Trophoblast cell (in vitro differentiated cells and primary cell): ENCODE results near the gene FBN1.

Experiments
- DNase-seq, 2 donors: peaks; one replicate each; pipeline ENCODE4 v3.0.0-alpha.2; 2016
- H2AFZ ChIP-seq: 2 replicates; pipeline ENCODE4 v1.6.1; 2013; ENCODE audit warnings: low read length, moderate library complexity, mild to moderate bottlenecking; ENCODE audit not compliant: insufficient read depth, poor library complexity
- H2AK5ac ChIP-seq: 2 replicates; pipeline ENCODE4 v1.6.1; 2013; ENCODE audit warnings: mild to moderate bottlenecking, low read length
- H2BK120ac ChIP-seq: 2 replicates; pipeline ENCODE4 v1.6.1; 2013; ENCODE audit warnings: low read length, mild to moderate bottlenecking, moderate library complexity; ENCODE audit not compliant: insufficient read depth, poor library complexity
- H2BK12ac ChIP-seq: 2 replicates; pipeline ENCODE4 v1.6.1; 2013; ENCODE audit warnings: mild to moderate bottlenecking, low read length, moderate library complexity
- H2BK5ac ChIP-seq: 2 replicates; pipeline ENCODE4 v1.6.1; 2013; ENCODE audit warnings: low read length, low read depth, moderate library complexity, mild to moderate bottlenecking; ENCODE audit not compliant: poor library complexity
- H3K14ac ChIP-seq: 2 replicates; pipeline ENCODE4 v1.6.1; 2013; ENCODE audit warnings: mild to moderate bottlenecking, low read length
- H3K18ac ChIP-seq: 2 replicates; pipeline ENCODE4 v1.6.1; 2013; ENCODE audit warnings: mild to moderate bottlenecking, low read length
- H3K23ac ChIP-seq: 2 replicates; pipeline ENCODE4 v1.6.1; 2013; ENCODE audit warnings: low read length
- H3K27ac ChIP-seq: 2 replicates; pipeline ENCODE4 v1.5.1; 2013; ENCODE audit warnings: low read depth, mild to moderate bottlenecking, inconsistent platforms, low read length, moderate library complexity
- H3K27me3 ChIP-seq: 2 replicates; pipeline ENCODE4 v1.6.1; 2013; ENCODE audit warnings: inconsistent platforms, mild to moderate bottlenecking, low read length, moderate library complexity; ENCODE audit not compliant: insufficient read depth
- H3K36me3 ChIP-seq, 2 experiments: 1 replicate in 1 of 2; 2 replicates in 1 of 2; pipeline ENCODE4 v1.6.1; 2013; ENCODE audit warnings: low read length in 2 of 2, mild to moderate bottlenecking in 2 of 2, moderate library complexity in 1 of 2; ENCODE audit not compliant: insufficient read depth in 2 of 2, control insufficient read depth in 1 of 2
- H3K4ac ChIP-seq: 2 replicates; pipeline ENCODE4 v1.6.1; 2013; ENCODE audit warnings: low read depth, mild to moderate bottlenecking, low read length, moderate library complexity
- H3K4me1 ChIP-seq, 2 experiments: 1 replicate in 1 of 2; 2 replicates in 1 of 2; pipeline ENCODE4 v1.6.1; 2013; ENCODE audit warnings: low read length in 2 of 2, mild to moderate bottlenecking in 2 of 2, moderate library complexity in 1 of 2; ENCODE audit not compliant: insufficient read depth in 2 of 2, control insufficient read depth in 1 of 2
- H3K4me2 ChIP-seq: 2 replicates; pipeline ENCODE4 v1.6.1; 2013; ENCODE audit warnings: inconsistent platforms, mild to moderate bottlenecking, low read length, moderate library complexity
- H3K4me3 ChIP-seq: 2 replicates; pipeline ENCODE4 v1.5.1; 2013; ENCODE audit warnings: mild to moderate bottlenecking, low read depth, low read length, inconsistent platforms
- H3K79me1 ChIP-seq: one replicate; pipeline ENCODE4 v1.6.1; 2013; ENCODE audit warnings: low read length
- H3K79me2 ChIP-seq: 2 replicates; pipeline ENCODE4 v1.6.1; 2013; ENCODE audit warnings: low read length, mild to moderate bottlenecking; ENCODE audit not compliant: control insufficient read depth, insufficient read depth, poor library complexity
- H3K9ac ChIP-seq: 2 replicates; pipeline ENCODE4 v1.6.1; 2013; ENCODE audit warnings: mild to moderate bottlenecking, low read length
- H3K9me3 ChIP-seq: 2 replicates; pipeline ENCODE4 v1.6.1; 2013; ENCODE audit warnings: low read depth, mild to moderate bottlenecking, control low read depth, inconsistent platforms, low read length; ENCODE audit not compliant: insufficient read depth
- H4K12ac ChIP-seq: 2 replicates; pipeline ENCODE4 v1.6.1; 2013; ENCODE audit warnings: low read depth, mild to moderate bottlenecking, low read length, moderate library complexity
- H4K8ac ChIP-seq: 2 replicates; pipeline ENCODE4 v1.6.1; 2013; ENCODE audit warnings: low read depth, mild to moderate bottlenecking, low read length, moderate library complexity
- H4K91ac ChIP-seq: one replicate; pipeline ENCODE4 v1.6.1; 2013; ENCODE audit warnings: low read depth, mild to moderate bottlenecking, low read length, moderate library complexity
- WGBS: extraction: QIAGEN DNeasy Blood & Tissue Kit; methylation state at CpG from one replicate; pipeline ENCODE4 v1.1.7; 2013; ENCODE audit warnings: missing lambda C conversion rate; ENCODE audit not compliant: insufficient read length, insufficient coverage; ENCODE audit errors: extremely low coverage; 5-methylcytosine and 5-hydroxymethylcytosine counted together

Gene FBN1

GRCh38 chr15:48433226-48433886, 212.2 kb downstream of the FBN1 start:
- WGBS: no CpG with 5 or more reads among the region's 3 CpGs
- H3K36me3 ChIP-seq: peaks cover 0 to 1% of the 10 kb centered on the region in 2 experiments
- no peak overlapping the region for H3K18ac ChIP-seq
- H3K9me3 ChIP-seq: no peaks in the 10 kb centered on the region
- DNase-seq: no peak
- H3K4me2 ChIP-seq: no peak overlapping the region
- no peaks in the 10 kb centered on the region for H3K79me2 ChIP-seq
- H3K4ac ChIP-seq: no peak overlapping the region
- H3K4me3 ChIP-seq: no peak overlapping the region
- no peak overlapping the region for H2AFZ ChIP-seq
- no peak overlapping the region for H4K12ac ChIP-seq
- H4K91ac ChIP-seq: no peak overlapping the region
- H3K4me1 ChIP-seq: no peaks in the 10 kb centered on the region
- no peak overlapping the region for H2BK5ac ChIP-seq
- H4K8ac ChIP-seq: no peak overlapping the region
- H2AK5ac ChIP-seq: no peak overlapping the region
- no peaks in the 10 kb centered on the region for H3K27me3 ChIP-seq
- H3K23ac ChIP-seq: no peak overlapping the region
- no peak overlapping the region for H3K9ac ChIP-seq
- H3K14ac ChIP-seq: no peak overlapping the region
- peaks cover 1% of the 10 kb centered on the region for H3K79me1 ChIP-seq
- no peak overlapping the region for H3K27ac ChIP-seq
- no peak overlapping the region for H2BK120ac ChIP-seq
- H2BK12ac ChIP-seq: no peak overlapping the region

GRCh38 chr15:48432688-48433087, 212.8 kb downstream of the FBN1 start:
- Histone ChIP-seq H3K79me2 (no peaks in the 10 kb centered on the region), H2BK12ac (no peak overlapping the region), H3K9ac (no peak overlapping the region), H3K23ac (peak overlapping the region; percentile 27), H3K4me3 (no peak overlapping the region), H3K36me3 (peaks cover 0 to 1% of the 10 kb centered on the region in 2 experiments), H4K8ac (no peak overlapping the region), H3K79me1 (peaks cover 5% of the 10 kb centered on the region), H2AFZ (no peak overlapping the region), H3K4ac (no peak overlapping the region), H3K14ac (no peak overlapping the region), H2BK120ac (no peak overlapping the region), H3K4me2 (no peak overlapping the region), H2AK5ac (no peak overlapping the region), H4K91ac (no peak overlapping the region), H3K9me3 (no peaks in the 10 kb centered on the region), H3K27me3 (no peaks in the 10 kb centered on the region), H4K12ac (no peak overlapping the region), H2BK5ac (no peak overlapping the region), H3K27ac (no peak overlapping the region), H3K4me1 (peaks cover 0 to 6% of the 10 kb centered on the region in 2 experiments), H3K18ac (no peak overlapping the region)
- WGBS: no CpG with 5 or more reads among the region's 7 CpGs
- no peak for DNase-seq

GRCh38 chr15:48427960-48428547, 217.5 kb downstream of the FBN1 start:
- Histone ChIP-seq H3K4ac (no peak overlapping the region), H4K91ac (peak overlapping the region; percentile 1), H3K14ac (no peak overlapping the region), H3K79me2 (no peaks in the 10 kb centered on the region), H3K18ac (no peak overlapping the region), H3K9me3 (no peaks in the 10 kb centered on the region), H4K8ac (no peak overlapping the region), H3K36me3 (no peaks in the 10 kb centered on the region), H2AFZ (no peak overlapping the region), H4K12ac (no peak overlapping the region), H3K4me1 (peaks cover 4 to 22% of the 10 kb centered on the region in 2 experiments), H2BK12ac (no peak overlapping the region), H3K23ac (no peak overlapping the region), H3K4me3 (no peak overlapping the region), H3K27me3 (no peaks in the 10 kb centered on the region), H2BK120ac (peak overlapping the region; percentile 3), H3K4me2 (no peak overlapping the region), H3K79me1 (peaks cover 13% of the 10 kb centered on the region), H2BK5ac (no peak overlapping the region), H3K9ac (no peak overlapping the region), H2AK5ac (no peak overlapping the region), H3K27ac (no peak overlapping the region)
- peak; percentile 46 to 78 for DNase-seq
- WGBS: no CpG with 5 or more reads among the region's 8 CpGs

- Histone ChIP-seq H3K79me2 (no peaks in the 10 kb centered on the region), H3K36me3 (no peaks in the 10 kb centered on the region), H3K9ac (no peak overlapping the region), H4K12ac (no peak overlapping the region), H2AFZ (no peak overlapping the region), H2BK12ac (peak overlapping the region; percentile 99), H3K14ac (peak overlapping the region; percentile 93), H3K23ac (no peak overlapping the region), H2AK5ac (peak overlapping the region; percentile 75), H3K4me1 (peaks cover 4 to 22% of the 10 kb centered on the region in 2 experiments), H3K9me3 (no peaks in the 10 kb centered on the region), H3K27ac (no peak overlapping the region), H3K4me2 (no peak overlapping the region), H3K79me1 (peaks cover 13% of the 10 kb centered on the region), H4K91ac (peak overlapping the region; percentile 90), H3K4ac (peak overlapping the region; percentile 73), H3K27me3 (no peaks in the 10 kb centered on the region), H4K8ac (peak overlapping the region; percentile 75), H3K18ac (peak overlapping the region; percentile 76), H2BK120ac (peak overlapping the region; percentile 96), H3K4me3 (no peak overlapping the region), H2BK5ac (peak overlapping the region; percentile 72)
- no CpG with 5 or more reads among the region's 6 CpGs for WGBS
- DNase-seq: no peak
Measured at GRCh38 chr15:48427479-48427878, 218.0 kb downstream of the FBN1 start.
